MM.1S (cell line): ENCODE measurements around the gene CGRRF1.

Experiments used
- CTCF ChIP-seq: fragments of 300-600 bp; sonication (generic); IDR thresholded peaks from 2 replicates; pipeline ENCODE4 v1.5.1; 2016; ENCODE audit warnings: antibody characterized with exemption, low read length, mixed read lengths
- EZH2 ChIP-seq: fragments of 300-600 bp; sonication (generic); optimal IDR thresholded peaks from 2 replicates; pipeline ENCODE3; 2017; ENCODE audit warnings: low read depth, mild to moderate bottlenecking, antibody characterized with exemption, low read length, mixed read lengths
- EZH2phosphoT487 ChIP-seq: fragments of 300-600 bp; sonication (generic); IDR thresholded peaks from 2 replicates; pipeline ENCODE4 v1.6.1; 2018; ENCODE audit warnings: antibody characterized with exemption, low read length

- TF ChIP-seq EZH2 = no peak
- no peak for TF ChIP-seq CTCF
- TF ChIP-seq EZH2phosphoT487 = no peak
Measured at GRCh38 chr14:54490445-54491175, 19.1 kb upstream of the CGRRF1 start.
